Lung (tissue), 12 donors: ENCODE measurements around the gene GID4. TPM values are rescaled to one million over a fixed set of nuclear protein-coding genes. Genes with fewer than 3 reads are reported as not detected.

Source experiments
- ATAC-seq: fragments of 200-7000 bp; cut with Tn5 transposase; one replicate; pipeline ENCODE4 v1.9.1; 2020; ENCODE audit warnings: moderate number of reproducible peaks; ENCODE audit not compliant: insufficient read depth, low FRiP score
- DNase-seq, 3 donors: peaks; one replicate each; pipeline ENCODE4 v3.0.0-alpha.2; 2013 to 2017
- H3K27ac ChIP-seq, 2 donors: one replicate each; pipeline ENCODE4 v1.5.1; 2013; ENCODE audit warnings: mild to moderate bottlenecking in 2 of 2, moderate library complexity in 2 of 2, control low read depth in 1 of 2, inconsistent platforms in 1 of 2, low read depth in 1 of 2, low read length in 1 of 2
- H3K27me3 ChIP-seq, 3 donors: one replicate each; pipeline ENCODE4 v1.5.1; 2013; ENCODE audit warnings: low read length in 2 of 3; ENCODE audit not compliant: control insufficient read depth in 3 of 3, insufficient read depth in 3 of 3
- H3K36me3 ChIP-seq, 4 donors: one replicate each; pipeline ENCODE4 v1.5.1; 2013; ENCODE audit warnings: low read length in 4 of 4, mild to moderate bottlenecking in 1 of 4, moderate library complexity in 1 of 4; ENCODE audit not compliant: control insufficient read depth in 4 of 4, insufficient read depth in 4 of 4
- H3K4me1 ChIP-seq, 5 donors: one replicate each; pipeline ENCODE4 v1.5.1; 2013; ENCODE audit warnings: low read length in 5 of 5, mild to moderate bottlenecking in 2 of 5, moderate library complexity in 1 of 5; ENCODE audit not compliant: control insufficient read depth in 5 of 5, insufficient read depth in 5 of 5
- H3K4me3 ChIP-seq: one replicate; pipeline ENCODE4 v1.5.1; 2013; ENCODE audit warnings: mild to moderate bottlenecking, control low read depth, moderate library complexity
- H3K9ac ChIP-seq, 2 donors: one replicate each; pipeline ENCODE4 v1.5.1; 2013; ENCODE audit warnings: low read length in 2 of 2, control low read depth in 1 of 2; ENCODE audit not compliant: insufficient read depth in 1 of 2
- H3K9me3 ChIP-seq, 4 donors: one replicate each; pipeline ENCODE4 v1.5.1; 2013; ENCODE audit warnings: low read length in 3 of 4, mild to moderate bottlenecking in 1 of 4, moderate library complexity in 1 of 4; ENCODE audit not compliant: control insufficient read depth in 4 of 4, insufficient read depth in 3 of 4
- CTCF ChIP-seq: IDR thresholded peaks from 2 replicates; pipeline ENCODE4 v1.5.1; 2012; ENCODE audit warnings: mild to moderate bottlenecking; ENCODE audit errors: control extremely low read depth, extremely low read depth
- WGBS, 2 donors: extraction: QIAGEN DNeasy Blood & Tissue Kit; methylation state at CpG; one replicate each; pipeline ENCODE4 v1.1.7; 2013; 5-methylcytosine and 5-hydroxymethylcytosine counted together
- polyA plus RNA-seq, 2 donors: library from polyadenylated mRNA; stranded (reverse); fragments of 200-250 nt; gene quantifications; one replicate each; pipeline ENCODE4 v1.2.1, GENCODE V29; 2013
- total RNA-seq, 2 donors: library from RNA; depleted of rRNA in 1 of 2; stranded (reverse); fragments of >200 nt in 1 of 2; gene quantifications; one replicate each; pipeline ENCODE4 v1.2.1, GENCODE V29; 2014 to 2021
- donor health status: control.
- donor health status: control.
- donor health status: Bipolar disorder and iron deficiency.
- donor health status: healthy.
- donor health status: DM: yes; HTN: yes; CAD: no.

The GID4 gene
- total and polyA plus RNA-seq, 4 donors = 3.9 to 7.2 (median 5.3) TPM

GRCh38 chr17:18043491-18043890 is 4.3 kb downstream of the GID4 start:
- no peak overlapping the region for H3K27ac ChIP-seq
- DNase-seq = peak in 2 of 3 donors; percentile 17 to 31
- no peaks in the 10 kb centered on the region for H3K9me3 ChIP-seq
- 86 to 87% methylated on average over 1 of the region's 1 CpG for WGBS, 2 donors
- no peak overlapping the region for H3K9ac ChIP-seq
- H3K4me1 ChIP-seq = peaks cover 4 to 18% (median 7%) of the 10 kb centered on the region in 5 donors
- ATAC-seq = no peak
- no peaks in the 10 kb centered on the region for H3K27me3 ChIP-seq
- H3K36me3 ChIP-seq = peaks cover 3 to 15% (median 10%) of the 10 kb centered on the region in 4 donors
- H3K4me3 ChIP-seq = no peak overlapping the region
- TF ChIP-seq CTCF = no peak

GRCh38 chr17:18044609-18045008 is 5.4 kb downstream of the GID4 start:
- H3K36me3 ChIP-seq = peaks cover 0 to 15% (median 10%) of the 10 kb centered on the region in 4 donors
- H3K4me1 ChIP-seq = peaks cover 3 to 17% (median 7%) of the 10 kb centered on the region in 5 donors
- ATAC-seq = no peak
- no peak for DNase-seq
- no peak overlapping the region for H3K9ac ChIP-seq
- no peaks in the 10 kb centered on the region for H3K27me3 ChIP-seq
- H3K4me3 ChIP-seq = no peak overlapping the region
- WGBS, 2 donors = 89 to 90% methylated on average over 3 of the region's 3 CpGs
- TF ChIP-seq CTCF = no peak
- H3K9me3 ChIP-seq = no peaks in the 10 kb centered on the region
- H3K27ac ChIP-seq = no peak overlapping the region

- Histone ChIP-seq H3K9me3 (no peaks in the 10 kb centered on the region), H3K27me3 (no peaks in the 10 kb centered on the region), H3K36me3 (peaks cover 0 to 15% (median 12%) of the 10 kb centered on the region in 4 donors), H3K4me1 (peaks cover 0 to 7% (median 4%) of the 10 kb centered on the region in 5 donors), H3K27ac (no peak overlapping the region), H3K4me3 (no peak overlapping the region), H3K9ac (no peak overlapping the region)
- TF ChIP-seq CTCF = no peak
- whole genome bisulfite sequencing, 2 donors = 83 to 91% methylated on average over 3 of the region's 3 CpGs
- ATAC-seq (no peak), DNase-seq (no peak)
Measured at GRCh38 chr17:18045691-18046350, 6.6 kb downstream of the GID4 start.
